BE2C (cell line): ENCODE results near the gene AKT1.
A peak's percentile ranks its signal among the peaks of the same experiment; 100 is the strongest.

Experiments
- DNase-seq: peaks from one replicate; pipeline ENCODE4 v3.0.0-alpha.2; 2020
- H3K27me3 ChIP-seq: fragments of 250-450 bp; sonication (Bioruptor Pico); 2 replicates; pipeline ENCODE4 v1.5.1; 2020; ENCODE audit warnings: mild to moderate bottlenecking
- H3K36me3 ChIP-seq: fragments of 250-450 bp; sonication (Bioruptor Pico); 2 replicates; pipeline ENCODE4 v1.5.1; 2020; ENCODE audit warnings: mild to moderate bottlenecking
- H3K4me1 ChIP-seq: fragments of 250-450 bp; sonication (Bioruptor Pico); 2 replicates; pipeline ENCODE4 v1.5.1; 2020
- H3K4me3 ChIP-seq: 2 replicates; pipeline ENCODE4 v1.5.1; 2011; ENCODE audit warnings: low read depth, low read length
- H3K9me3 ChIP-seq: fragments of 250-450 bp; sonication (Bioruptor Pico); 2 replicates; pipeline ENCODE4 v1.5.1; 2020
- CTCF ChIP-seq: IDR thresholded peaks from 2 replicates; pipeline ENCODE4 v1.5.1; 2012; ENCODE audit warnings: mild to moderate bottlenecking, low read depth, low read length

The AKT1 gene

GRCh38 chr14:104772707-104773504 lies 22.6 kb downstream of the AKT1 start:
- Histone ChIP-seq H3K36me3 (peaks cover 47% of the 10 kb centered on the region), H3K4me3 (no peak overlapping the region), H3K9me3 (no peaks in the 10 kb centered on the region), H3K27me3 (no peaks in the 10 kb centered on the region), H3K4me1 (peaks cover 12% of the 10 kb centered on the region)
- DNase-seq: no peak
- no peak for TF ChIP-seq CTCF

- Histone ChIP-seq H3K36me3 (peaks cover 44% of the 10 kb centered on the region), H3K9me3 (no peaks in the 10 kb centered on the region), H3K4me3 (no peak overlapping the region), H3K4me1 (peaks cover 12% of the 10 kb centered on the region), H3K27me3 (no peaks in the 10 kb centered on the region)
- no peak for DNase-seq
- no peak for TF ChIP-seq CTCF
Measured at GRCh38 chr14:104771918-104772706, 23.4 kb downstream of the AKT1 start.

- H3K36me3 ChIP-seq: peaks cover 43% of the 10 kb centered on the region
- H3K4me1 ChIP-seq: peaks cover 12% of the 10 kb centered on the region
- no peak for TF ChIP-seq CTCF
- H3K9me3 ChIP-seq: no peaks in the 10 kb centered on the region
- no peak for DNase-seq
- H3K27me3 ChIP-seq: no peaks in the 10 kb centered on the region
- H3K4me3 ChIP-seq: no peak overlapping the region
Measured at GRCh38 chr14:104771374-104771773, 24.2 kb downstream of the AKT1 start.

- Histone ChIP-seq H3K4me1 (peaks cover 12% of the 10 kb centered on the region), H3K4me3 (no peak overlapping the region), H3K9me3 (no peaks in the 10 kb centered on the region), H3K36me3 (peaks cover 41% of the 10 kb centered on the region), H3K27me3 (no peaks in the 10 kb centered on the region)
- DNase-seq: no peak
- TF ChIP-seq CTCF: peak; percentile 58
Measured at GRCh38 chr14:104770851-104771272, 24.7 kb downstream of the AKT1 start.

GRCh38 chr14:104770072-104770579 lies 25.4 kb downstream of the AKT1 start:
- Histone ChIP-seq H3K27me3 (no peaks in the 10 kb centered on the region), H3K4me1 (peaks cover 12% of the 10 kb centered on the region), H3K36me3 (peaks cover 35% of the 10 kb centered on the region), H3K9me3 (no peaks in the 10 kb centered on the region), H3K4me3 (no peak overlapping the region)
- TF ChIP-seq CTCF: no peak
- DNase-seq: no peak
